HG03103 (cell line): ENCODE results near the gene TMEM204.

ENCODE experiments used
- ATAC-seq: cut with Tn5 transposase; IDR thresholded peaks from one replicate; pipeline ENCODE4 v1.9.1; 2021; ENCODE audit warnings: low read depth; ENCODE audit not compliant: unreplicated experiment

TMEM204 gene

DNA sequence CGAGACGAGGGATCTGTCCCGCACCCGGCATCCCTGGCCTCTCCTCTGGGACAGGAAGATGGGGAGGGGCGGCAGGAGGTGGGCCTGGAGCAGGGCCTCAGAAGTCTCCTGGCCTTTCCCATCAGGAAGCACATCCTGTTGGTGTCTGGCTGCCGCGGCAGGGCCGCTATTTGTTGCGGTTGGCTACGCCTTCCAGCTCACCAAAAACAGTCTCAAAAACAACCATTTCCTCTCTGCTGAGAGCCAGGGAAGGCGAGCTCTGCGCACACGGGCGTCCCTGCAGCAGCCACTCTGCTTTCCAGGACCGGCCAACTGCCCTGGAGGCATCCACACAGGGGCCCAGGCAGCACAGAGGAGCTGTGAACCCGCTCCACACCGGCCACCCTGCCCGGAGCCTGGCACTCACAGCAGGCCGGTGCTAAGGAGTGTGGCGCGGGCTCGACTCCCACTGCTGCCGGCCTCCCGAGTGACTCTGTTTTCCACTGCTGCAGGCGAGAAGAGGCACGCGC is at the start of gene TMEM204:
TMEM204 (plus strand) TSS at position 224 of the 509 bp plus-strand sequence. CDS start 610 bp downstream, outside the sequence.
- no peak for ATAC-seq

DNA sequence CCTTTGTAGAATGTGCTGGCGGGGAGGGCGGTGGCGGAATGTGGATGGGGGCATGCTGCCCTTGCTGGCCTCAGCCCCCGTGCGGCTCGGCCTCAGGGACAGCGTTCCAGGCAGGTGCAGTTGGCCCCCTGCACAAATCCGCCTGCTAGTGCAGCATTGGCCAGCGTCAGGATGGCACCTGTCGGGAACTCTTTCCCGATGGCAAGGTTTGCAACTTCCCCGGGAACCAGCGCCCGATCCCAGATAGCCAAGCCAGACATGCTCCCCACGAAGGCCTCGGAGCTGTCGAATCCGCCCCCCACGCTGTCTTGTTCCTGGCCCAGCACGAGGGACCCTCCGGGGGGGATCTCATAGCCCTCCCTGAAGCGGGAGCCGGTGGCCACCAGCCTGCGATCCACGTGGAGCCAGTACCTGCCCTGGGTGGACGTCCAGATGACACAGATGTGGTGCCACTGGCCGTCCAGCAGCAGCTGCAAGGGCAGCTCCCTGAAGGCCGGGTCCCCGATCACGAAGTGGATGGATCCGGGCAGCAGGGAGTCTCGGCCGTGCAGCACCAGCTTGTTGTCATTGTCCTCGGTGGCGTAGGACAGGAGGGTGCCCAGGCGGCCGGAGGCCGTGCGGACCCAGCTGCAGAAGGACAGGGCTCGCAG is 47.5 kb upstream of the TMEM204 start:
- no peak for ATAC-seq

DNA sequence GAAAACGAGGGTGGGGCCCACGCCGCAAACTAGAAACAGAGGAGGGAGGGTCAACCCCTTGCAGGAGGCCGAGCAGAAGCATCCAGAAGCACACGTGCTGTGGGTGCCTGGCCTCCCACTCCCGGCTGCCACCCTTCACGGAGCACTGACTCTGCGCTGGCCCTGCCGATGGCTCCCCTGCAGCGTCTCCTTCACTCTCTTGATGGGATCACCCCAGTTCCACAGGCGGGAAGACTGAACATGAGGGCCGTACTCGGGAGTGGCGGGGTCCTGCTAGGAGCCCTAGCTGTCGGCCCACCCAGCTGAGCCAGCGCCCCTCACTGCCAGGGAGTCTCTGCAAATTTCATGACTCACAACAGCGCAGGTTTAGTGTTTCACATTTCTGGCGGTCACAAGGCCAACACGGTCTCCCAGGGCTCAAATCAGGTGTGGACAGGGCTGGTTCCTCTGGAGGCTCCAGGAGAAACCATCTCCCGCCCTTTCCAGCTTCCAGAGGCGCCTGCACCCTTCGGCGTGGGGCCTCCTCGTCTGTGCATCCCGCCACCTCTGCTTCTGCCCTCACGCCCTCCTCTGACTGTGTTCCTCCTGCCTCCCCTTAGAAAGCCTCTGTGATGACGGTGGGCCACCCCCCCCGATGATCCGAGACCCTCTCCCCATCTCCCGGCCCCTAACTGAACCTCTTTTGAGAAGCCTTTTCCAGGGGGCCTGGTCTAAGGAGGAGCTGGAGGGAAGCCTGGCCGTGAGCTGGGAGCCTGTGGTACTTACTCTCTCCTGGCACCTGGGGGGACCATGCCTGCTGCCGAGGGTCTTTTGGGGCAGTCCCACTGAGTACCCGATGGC is 46.7 kb upstream of the TMEM204 start:
- no peak for ATAC-seq

DNA sequence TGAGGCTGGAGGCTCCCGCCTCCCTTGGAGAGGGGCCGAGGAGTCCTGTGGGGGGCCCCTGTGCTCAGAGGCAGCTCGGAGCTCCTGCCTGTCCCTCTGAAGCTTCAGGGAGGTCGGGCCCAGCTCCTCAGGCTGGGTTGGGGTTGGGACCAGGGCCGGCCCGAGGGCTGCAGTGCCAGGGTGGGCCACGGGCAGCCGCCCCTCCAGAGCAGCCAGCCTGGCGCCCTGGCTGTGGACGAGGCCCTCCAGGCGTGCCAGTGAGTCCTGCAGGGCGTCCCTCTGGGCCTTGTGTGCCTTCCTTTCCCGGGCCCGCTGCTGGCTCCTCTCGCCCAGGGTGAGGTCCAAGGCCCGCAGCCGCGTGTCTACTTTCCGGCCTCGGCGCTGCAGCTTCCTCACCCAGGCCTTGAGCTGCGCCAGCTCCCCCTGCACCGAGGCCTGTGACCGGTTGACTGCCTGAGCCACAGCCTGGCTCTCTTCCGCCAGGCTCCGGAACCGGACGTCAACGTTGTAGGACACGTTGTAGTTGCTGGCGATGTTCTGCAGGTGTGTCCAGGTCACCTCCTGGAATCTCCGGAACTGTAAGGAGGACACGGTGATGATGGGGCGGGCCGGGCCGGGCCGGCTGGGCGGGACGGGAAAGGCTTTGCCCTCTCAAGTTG is 45.9 kb upstream of the TMEM204 start:
- no peak for ATAC-seq

DNA sequence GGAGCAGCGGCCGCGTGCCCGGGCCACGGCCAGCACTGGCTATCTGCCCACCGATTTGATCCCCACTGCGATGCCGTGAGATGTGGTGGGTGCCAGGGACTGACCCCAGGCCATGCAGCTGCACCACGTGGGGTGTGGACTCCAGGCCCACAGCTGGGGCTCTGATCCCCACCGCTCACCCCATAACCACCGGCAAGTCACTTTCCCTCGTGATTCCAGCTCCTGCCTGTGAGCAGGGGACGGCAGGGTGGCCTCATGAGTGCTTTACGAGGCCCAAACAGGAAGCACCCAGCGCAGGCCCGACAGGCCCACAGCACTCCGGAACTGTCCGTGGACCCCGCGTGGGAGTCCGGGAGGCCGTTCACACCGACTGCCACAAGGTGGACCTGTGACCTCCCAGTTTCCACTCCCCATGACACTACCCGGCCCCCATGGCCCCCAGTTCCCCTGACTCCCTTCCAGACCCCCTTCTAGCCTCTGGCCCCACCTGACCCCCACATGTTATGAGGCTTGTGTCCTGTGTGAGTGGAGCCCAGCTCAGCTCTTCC is 45.3 kb upstream of the TMEM204 start:
- ATAC-seq: no peak

DNA sequence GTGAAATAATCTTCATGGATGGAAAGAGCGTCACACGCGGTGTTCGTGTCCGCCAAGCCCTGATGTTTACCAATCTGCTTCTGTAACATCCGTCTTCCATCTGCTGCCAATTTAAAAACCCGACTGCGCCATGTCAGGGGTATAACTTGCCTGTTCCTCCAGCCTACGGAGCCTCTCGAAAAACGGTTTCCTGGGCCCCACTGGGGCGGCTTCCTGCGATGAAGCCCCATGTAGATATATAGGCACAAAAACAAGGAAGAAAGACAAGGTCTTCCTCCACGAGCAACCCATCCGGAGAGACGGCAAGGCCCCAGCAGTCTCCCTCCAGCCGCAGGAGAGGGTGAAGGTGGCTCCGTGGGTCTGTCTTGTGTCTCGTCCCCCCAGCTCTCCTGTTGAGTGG is 44.8 kb upstream of the TMEM204 start, which contains the start of gene PTX4:
PTX4 (minus strand) TSS at position 326 of the 400 bp plus-strand sequence; CDS start at position 291, 35 bp downstream.
- ATAC-seq: no peak

DNA sequence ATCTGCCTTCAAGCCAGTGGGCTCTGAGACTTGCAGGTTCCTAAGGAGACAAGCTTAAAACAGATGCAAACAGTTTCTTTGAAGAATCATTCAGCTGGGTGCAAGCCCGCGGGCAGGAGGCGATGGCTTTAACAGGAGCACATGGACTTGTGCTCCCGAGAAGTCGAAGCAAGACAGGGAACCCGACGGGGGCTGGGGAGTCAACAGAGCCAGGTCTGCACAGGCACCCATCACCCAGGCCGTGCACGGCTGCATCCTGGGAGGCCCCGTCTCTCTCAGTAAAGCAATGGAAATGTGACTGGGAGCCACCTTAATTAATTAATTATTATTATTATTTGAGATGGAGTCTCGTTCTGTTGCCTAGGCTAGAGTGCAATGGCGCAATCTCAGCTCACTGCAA is 44.4 kb upstream of the TMEM204 start:
- ATAC-seq: no peak

DNA sequence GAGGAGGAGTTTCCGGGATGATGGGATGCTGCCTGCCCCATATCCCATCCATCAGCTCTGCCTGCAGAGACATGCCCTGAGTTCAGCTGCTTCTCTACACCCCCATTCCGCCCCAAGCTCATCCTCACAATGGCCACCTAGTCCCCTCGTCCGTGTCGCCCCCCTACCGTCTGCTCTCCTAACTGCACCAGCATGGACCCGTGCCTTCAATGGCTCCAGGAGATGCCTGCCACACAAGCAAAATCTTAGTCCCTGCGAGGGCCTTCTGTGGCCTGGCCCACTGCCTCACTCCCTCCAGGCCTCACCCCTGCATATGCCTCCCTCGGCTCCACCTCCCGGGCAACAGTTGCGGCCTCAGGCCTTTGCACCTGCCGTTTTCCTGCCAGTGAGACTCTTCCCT is 42.1 kb upstream of the TMEM204 start:
- ATAC-seq: no peak

DNA sequence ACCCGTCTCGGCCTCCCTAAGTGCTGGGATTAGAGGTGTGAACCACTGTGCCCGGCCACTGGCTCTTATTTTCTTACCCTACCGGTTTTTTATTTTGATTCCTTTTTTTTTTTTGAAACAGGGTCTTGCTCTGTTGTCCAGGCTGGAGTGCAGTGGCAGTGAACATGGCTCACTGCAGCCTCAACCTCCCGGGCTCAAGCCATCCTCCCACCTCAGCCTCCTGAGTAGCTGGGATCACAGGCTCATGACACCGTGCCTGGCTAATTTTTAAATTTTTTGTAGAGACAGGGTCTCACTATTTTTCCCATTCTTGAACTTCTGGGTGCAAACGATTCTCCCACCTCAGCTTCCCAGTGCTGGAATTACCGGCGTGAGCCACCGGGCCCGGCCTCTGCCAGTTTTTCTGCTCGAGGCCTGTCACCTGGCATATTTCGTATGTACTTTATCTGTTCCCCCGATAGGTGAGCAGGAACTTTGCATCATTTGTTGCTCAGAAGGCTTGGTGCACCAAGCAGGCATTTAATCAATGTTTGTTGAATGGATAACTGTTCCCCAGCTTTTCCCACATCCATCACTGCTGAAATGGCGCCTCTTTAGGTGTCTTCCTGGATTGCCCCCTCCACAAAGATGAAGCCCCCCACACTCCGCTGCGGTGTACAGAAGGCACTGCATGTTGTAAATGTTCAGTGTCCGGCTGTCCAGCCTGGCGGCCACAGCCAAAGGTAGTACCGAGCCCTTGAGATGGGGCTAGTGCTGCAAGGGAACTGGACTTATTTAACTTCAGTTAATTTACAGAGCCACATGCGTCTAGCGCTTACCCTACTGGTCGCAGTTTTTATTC is 41.2 kb upstream of the TMEM204 start:
- ATAC-seq: no peak

DNA sequence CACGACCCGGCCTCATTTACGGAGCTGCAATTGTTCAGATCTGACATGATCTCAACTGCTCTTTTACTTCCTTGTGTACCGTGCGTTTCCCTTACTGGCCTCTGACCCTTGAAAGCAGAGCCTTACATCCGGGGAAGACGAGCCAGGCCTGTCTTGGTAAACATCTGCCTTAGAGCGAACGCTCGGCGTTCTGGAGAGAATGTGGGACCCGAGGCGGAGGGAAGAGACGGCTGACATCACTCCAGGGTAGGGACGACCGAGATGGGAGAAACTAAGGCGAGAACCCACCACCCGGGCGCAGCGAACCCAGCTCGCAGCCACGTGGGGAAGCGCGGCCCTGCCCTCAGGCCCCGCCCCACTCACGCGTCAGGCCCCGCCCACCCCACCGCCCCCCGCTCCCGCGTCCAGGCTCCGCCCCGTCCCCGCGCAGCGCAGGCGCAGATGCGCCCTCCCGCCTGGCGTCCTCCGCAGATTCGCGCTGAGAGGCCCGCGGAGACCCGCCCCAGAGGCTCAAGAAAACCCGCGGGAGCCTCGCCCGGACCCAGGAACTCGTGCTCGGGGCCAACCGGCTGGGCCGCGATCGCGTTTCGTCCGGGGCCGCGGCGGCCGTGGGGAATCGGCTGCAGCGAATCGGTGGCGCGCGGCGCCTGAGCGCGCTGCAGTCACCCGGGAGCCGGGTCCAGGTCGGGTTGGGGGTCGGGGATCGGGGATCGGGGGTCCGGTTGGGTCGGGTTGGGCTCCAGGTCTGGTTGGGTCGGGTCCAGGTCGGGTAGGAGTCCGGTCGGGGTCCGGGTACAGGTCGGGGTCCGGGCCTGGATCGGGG is 40.3 kb upstream of the TMEM204 start, which contains the start of gene TELO2:
TELO2 (plus strand) TSS at position 438 of the 823 bp plus-strand sequence. CDS start 922 bp downstream, outside the sequence.
- peak; percentile 46 for ATAC-seq

DNA sequence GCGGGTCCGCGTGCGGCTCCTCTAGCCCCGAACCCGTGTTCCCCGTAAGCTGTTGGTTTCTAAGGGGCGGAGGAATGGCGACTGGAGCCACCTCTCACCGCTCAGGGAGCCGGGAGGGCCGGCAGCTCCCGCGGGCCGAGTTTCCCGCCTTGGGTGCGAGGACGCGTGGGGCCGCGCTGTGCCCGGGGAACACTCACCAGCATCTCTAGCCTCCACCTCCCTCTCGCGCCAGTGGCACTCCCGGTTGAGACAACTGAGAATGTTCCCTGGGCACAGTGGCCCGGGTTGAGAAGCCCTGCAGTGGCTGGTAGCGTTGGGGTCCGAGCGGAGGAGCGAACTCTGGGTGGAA is 39.7 kb upstream of the TMEM204 start:
- no peak for ATAC-seq

DNA sequence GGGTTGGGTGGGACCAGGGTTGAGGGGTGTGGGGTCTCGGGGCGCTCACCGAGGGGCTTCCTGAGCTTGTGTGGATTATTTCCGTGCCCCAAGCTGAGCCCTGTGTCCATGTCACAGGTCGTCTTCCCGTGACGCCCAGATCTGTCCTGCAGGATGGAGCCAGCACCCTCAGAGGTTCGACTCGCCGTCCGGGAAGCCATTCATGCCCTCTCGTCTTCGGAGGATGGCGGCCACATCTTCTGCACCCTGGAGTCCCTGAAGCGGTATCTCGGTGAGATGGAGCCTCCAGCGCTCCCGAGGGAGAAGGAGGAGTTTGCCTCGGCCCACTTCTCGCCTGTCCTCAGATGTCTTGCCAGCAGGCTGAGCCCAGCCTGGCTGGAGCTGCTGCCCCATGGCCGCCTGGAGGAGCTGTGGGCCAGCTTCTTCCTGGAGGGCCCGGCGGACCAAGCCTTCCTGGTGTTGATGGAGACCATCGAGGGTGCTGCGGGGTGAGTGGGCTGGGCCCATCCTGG is 39.3 kb upstream of the TMEM204 start:
- ATAC-seq: no peak

DNA sequence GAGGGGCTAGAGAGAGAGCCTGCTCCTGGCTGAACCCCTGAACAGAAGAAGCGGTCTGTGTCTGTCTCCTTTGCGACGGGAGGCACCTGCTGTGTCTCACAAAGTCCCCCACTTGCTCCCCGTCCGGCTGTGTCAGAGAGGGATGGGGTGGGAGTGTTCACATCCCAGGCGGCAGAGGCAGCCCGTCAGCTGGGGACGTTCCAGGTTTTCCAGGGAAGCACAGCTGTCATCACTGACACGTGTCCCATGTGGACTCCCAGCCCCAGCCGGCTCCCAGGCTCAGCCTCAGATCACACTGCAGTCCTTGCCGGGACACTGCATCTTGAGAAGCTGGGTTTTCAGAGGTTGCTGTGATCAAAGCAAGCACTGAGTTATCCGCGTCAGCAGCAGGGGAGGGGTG is 38.8 kb upstream of the TMEM204 start:
- ATAC-seq: no peak

DNA sequence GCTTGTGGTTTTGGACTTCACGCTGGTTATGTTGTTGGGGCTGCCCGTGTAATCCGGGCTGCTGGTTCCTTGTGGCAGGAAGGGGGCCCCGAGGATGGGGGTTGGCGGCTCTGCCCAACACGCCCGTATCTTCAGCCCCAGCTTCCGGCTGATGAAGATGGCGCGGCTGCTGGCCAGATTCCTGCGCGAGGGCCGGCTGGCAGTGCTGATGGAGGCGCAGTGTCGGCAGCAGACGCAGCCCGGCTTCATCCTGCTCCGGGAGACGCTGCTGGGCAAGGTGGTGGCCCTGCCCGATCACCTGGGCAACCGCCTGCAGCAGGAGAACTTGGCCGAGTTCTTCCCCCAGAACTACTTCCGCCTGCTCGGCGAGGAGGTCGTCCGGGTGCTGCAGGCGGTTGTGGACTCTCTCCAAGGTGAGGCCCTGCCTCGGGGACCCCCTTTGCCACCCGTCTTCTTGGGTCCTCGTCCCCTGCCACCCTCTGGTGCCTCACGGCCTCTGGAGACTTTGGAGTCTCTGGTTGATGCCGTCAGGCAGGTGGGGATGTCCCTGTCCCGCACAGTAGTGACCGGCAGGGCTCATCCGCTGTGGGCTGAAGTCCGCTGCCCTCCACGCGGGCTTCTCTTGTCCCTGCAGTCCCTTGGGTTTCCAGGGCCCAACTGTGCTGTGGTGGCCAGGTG is 38.1 kb upstream of the TMEM204 start:
- no peak for ATAC-seq

DNA sequence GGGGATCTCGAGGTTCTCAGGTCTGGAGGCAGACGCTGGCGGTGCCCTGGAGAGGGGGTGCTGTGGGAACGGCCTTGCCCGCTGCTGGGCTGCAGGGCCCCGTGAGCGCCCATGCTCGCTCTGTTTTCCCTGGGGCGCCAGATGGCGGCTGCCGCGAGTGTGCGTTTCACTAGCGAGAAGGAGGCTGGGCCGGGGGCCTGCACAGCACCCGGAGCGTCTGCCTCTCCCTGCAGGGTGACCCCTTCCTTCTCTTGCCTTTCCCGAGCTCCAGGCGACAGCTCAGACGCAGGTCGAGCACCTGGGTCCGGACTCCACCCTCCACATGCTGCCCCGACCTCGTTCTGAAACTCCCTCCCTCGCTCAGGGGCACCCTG is 37.6 kb upstream of the TMEM204 start:
- ATAC-seq: no peak

DNA sequence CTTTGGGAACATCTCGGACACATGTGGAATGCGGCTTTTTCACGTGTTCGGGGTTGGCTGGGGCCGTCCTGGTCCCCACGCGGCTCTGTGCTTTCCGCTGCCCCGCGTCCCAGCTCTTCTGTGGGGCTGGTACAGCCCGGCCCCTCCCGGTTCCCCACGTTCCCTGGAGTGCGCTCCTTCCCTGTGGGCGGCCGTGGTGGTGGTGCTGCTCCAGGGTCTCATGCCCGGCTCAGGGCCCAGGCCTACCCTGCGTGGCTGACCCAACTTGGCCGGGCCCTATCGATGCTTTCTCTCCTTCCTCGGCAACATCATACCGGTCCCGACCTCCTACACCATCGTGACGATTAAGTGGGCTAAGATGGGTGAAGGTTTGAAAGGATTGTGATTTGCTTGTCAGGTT is 37.0 kb upstream of the TMEM204 start:
- ATAC-seq: no peak

DNA sequence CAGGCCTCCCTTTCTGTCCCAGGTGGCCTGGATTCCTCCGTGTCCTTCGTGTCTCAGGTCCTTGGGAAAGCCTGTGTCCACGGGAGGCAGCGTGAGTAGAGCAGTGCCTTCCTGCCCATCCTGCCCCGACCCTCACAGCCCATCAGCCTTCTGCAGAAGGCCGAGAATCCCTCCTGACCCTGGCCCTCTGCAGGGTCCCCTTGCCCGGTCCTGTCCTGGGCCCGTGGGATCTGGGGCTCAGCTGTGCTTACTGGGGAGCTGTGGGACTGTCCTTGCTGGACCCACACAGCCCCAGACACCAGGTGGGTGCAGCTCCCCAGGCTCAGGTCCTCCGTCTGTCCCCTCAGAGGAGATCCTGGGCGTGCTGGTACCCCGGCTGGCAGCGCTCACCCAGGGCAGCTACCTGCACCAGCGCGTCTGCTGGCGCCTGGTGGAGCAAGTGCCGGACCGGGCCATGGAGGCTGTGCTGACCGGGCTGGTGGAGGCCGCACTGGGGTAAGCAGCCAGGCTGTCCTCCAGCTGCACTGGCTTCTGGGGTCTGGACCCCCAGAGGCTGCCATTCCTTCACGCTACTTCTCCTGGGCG is 36.4 kb upstream of the TMEM204 start:
- no peak for ATAC-seq
